HL-60 (cell line): Measurements from ENCODE around the gene RGP1.
A peak's percentile ranks its signal among the peaks of the same experiment; 100 is the strongest.

Experiments used
- DNase-seq, 2 experiments: peaks; one replicate each; pipeline ENCODE4 v3.0.0-alpha.2; 2010 to 2020; ENCODE audit warnings: low read depth in 1 of 2, low spot score in 1 of 2
- H3K27ac ChIP-seq: fragments of 250-450 bp; sonication (Bioruptor Pico); replicated peaks from 2 replicates; pipeline ENCODE4 v1.5.1; 2020; ENCODE audit warnings: mild to moderate bottlenecking, moderate library complexity
- H3K27me3 ChIP-seq: fragments of 250-450 bp; sonication (Bioruptor Pico); 2 replicates; pipeline ENCODE4 v1.5.1; 2021; ENCODE audit warnings: mild to moderate bottlenecking, moderate library complexity; ENCODE audit not compliant: insufficient read depth, poor library complexity, severe bottlenecking
- H3K4me3 ChIP-seq: replicated peaks from 2 replicates; pipeline ENCODE4 v1.5.1; 2011; ENCODE audit warnings: mild to moderate bottlenecking, control low read depth, low read length; ENCODE audit not compliant: insufficient read depth
- GABPA ChIP-seq: IDR thresholded peaks from 2 replicates; pipeline ENCODE4 v1.6.1; 2012; ENCODE audit warnings: low read depth
- POLR2AphosphoS5 ChIP-seq: IDR thresholded peaks from 2 replicates; pipeline ENCODE4 v1.6.1; 2012; ENCODE audit warnings: low read depth
- SPI1 ChIP-seq: IDR thresholded peaks from 2 replicates; pipeline ENCODE4 v1.6.1; 2012; ENCODE audit warnings: low read depth, mild to moderate bottlenecking, borderline replicate concordance
- TF ChIP-seq, protein P1 (sequence below): IDR thresholded peaks from 2 replicates; pipeline ENCODE4 v1.6.1; 2012; ENCODE audit warnings: low read depth; ENCODE audit not compliant: insufficient replicate concordance
- TF ChIP-seq, protein P2 (sequence below): IDR thresholded peaks from one replicate; pipeline ENCODE4 v1.5.1; 2011; ENCODE audit warnings: low read length, control low read depth, inconsistent platforms; ENCODE audit not compliant: insufficient read depth

RGP1 gene

DNA sequence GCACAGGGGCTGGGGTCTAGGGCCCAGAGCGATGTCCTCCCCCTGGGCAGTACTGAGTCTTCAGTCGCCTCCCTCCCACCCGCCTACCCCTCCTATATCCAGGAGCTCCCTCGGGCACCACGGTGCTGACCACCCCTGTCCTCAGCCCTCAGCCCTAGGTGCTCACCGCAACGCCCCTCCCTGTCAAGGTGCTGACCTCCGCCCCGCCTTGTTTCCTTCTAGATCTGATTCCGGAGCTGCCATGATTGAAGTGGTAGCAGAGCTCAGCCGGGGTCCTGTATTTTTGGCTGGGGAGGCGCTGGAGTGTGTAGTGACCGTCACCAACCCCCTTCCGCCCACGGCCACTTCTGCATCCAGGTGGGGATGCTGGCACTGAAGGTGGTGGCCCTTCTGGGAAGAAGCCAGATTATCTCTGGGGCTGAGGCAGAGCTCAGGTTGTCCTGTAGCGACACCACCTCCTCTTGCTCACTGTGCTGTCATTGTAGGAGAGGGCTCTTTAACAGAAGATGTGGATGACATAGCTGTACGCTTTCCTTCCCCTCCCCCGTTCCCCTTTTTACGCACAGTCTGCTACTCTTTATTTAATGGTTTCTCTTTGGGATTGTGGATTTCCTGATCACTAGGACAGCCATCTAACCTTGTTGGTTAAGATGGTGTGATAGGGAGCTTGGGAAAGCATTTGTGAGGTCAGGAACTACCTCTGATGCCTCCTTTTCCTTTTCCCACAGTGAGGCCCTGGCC lies 598 bp downstream of the RGP1 start:
- DNase-seq = no peak
- Histone ChIP-seq H3K27me3 (no peaks in the 10 kb centered on the region), H3K4me3 (peak overlapping the region; percentile 88), H3K27ac (peak overlapping the region; percentile 61)
- peak; percentile 29; the same call in 1 of the 2 replicates for TF ChIP-seq SPI1
- TF ChIP-seq, protein P1, sequence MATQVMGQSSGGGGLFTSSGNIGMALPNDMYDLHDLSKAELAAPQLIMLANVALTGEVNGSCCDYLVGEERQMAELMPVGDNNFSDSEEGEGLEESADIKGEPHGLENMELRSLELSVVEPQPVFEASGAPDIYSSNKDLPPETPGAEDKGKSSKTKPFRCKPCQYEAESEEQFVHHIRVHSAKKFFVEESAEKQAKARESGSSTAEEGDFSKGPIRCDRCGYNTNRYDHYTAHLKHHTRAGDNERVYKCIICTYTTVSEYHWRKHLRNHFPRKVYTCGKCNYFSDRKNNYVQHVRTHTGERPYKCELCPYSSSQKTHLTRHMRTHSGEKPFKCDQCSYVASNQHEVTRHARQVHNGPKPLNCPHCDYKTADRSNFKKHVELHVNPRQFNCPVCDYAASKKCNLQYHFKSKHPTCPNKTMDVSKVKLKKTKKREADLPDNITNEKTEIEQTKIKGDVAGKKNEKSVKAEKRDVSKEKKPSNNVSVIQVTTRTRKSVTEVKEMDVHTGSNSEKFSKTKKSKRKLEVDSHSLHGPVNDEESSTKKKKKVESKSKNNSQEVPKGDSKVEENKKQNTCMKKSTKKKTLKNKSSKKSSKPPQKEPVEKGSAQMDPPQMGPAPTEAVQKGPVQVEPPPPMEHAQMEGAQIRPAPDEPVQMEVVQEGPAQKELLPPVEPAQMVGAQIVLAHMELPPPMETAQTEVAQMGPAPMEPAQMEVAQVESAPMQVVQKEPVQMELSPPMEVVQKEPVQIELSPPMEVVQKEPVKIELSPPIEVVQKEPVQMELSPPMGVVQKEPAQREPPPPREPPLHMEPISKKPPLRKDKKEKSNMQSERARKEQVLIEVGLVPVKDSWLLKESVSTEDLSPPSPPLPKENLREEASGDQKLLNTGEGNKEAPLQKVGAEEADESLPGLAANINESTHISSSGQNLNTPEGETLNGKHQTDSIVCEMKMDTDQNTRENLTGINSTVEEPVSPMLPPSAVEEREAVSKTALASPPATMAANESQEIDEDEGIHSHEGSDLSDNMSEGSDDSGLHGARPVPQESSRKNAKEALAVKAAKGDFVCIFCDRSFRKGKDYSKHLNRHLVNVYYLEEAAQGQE = no peak

DNA sequence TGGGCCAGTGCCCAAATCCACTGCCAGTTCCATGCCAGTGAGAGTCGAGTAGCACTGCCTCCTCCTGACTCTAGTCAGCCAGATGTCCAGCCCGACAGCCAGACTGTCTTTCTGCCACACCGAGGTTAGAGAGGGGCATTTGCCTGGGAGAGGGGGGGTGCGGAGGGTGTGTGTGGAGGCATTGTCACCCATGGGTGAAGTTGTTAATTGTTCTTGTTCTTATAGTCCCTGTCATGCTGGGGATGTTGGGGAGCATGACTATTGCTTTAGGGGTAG lies 1.1 kb downstream of the RGP1 start:
- Histone ChIP-seq H3K4me3 (no peak overlapping the region), H3K27me3 (no peaks in the 10 kb centered on the region), H3K27ac (no peak overlapping the region)
- DNase-seq = no peak
- TF ChIP-seq, protein P2, sequence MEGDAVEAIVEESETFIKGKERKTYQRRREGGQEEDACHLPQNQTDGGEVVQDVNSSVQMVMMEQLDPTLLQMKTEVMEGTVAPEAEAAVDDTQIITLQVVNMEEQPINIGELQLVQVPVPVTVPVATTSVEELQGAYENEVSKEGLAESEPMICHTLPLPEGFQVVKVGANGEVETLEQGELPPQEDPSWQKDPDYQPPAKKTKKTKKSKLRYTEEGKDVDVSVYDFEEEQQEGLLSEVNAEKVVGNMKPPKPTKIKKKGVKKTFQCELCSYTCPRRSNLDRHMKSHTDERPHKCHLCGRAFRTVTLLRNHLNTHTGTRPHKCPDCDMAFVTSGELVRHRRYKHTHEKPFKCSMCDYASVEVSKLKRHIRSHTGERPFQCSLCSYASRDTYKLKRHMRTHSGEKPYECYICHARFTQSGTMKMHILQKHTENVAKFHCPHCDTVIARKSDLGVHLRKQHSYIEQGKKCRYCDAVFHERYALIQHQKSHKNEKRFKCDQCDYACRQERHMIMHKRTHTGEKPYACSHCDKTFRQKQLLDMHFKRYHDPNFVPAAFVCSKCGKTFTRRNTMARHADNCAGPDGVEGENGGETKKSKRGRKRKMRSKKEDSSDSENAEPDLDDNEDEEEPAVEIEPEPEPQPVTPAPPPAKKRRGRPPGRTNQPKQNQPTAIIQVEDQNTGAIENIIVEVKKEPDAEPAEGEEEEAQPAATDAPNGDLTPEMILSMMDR = no peak
- TF ChIP-seq GABPA = no peak
- TF ChIP-seq POLR2AphosphoS5 = no peak
- TF ChIP-seq, protein P1 = no peak
- no peak for TF ChIP-seq SPI1

DNA sequence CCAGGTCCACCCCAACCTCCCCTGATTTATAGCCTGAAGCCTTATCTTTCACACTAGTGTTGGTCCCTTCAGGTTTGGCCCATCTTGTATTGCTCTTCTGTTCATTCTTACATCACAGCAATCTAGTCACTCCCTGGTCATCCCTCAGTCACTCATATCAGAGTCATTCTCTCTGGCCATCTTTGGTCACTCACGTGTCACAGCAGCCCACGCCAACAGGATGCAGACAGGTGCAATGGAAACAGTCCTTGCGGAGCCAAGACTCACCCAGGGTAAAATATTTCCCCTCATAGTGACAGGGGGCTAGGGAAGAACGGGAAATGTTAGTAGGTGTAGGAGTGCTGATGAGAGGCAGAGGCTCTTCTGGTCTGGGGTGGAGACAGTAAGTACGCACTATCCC lies 4.4 kb downstream of the RGP1 start:
- no peak for TF ChIP-seq GABPA
- TF ChIP-seq, protein P2 = no peak
- no peak for TF ChIP-seq POLR2AphosphoS5
- no peak for TF ChIP-seq SPI1
- TF ChIP-seq, protein P1 = no peak
- H3K27ac ChIP-seq = no peak overlapping the region
- no peaks in the 10 kb centered on the region for H3K27me3 ChIP-seq
- no peak for DNase-seq
- no peak overlapping the region for H3K4me3 ChIP-seq

DNA sequence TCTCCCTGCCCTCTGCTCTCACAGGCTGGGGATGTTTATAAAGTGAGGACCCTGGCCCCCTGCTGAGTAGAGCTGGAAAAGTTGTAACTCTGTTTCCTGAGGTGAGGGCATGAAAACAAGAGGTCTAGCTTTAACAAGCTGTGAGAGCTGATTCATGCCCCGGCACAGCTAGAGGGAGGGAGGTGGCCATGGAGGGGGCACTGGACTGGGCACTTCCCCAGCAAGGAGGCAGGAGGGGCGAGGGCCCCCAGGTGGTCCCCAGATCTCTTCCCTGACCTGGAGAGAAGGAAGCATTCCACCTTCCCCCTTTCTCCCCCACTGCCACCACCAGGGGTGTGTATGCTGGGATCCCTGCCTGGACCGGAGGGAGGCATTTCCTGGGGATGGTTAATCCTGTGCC lies 5.2 kb downstream of the RGP1 start, which contains the start of gene MSMP:
Gene MSMP (minus strand): TSS at position 13 of the 400 bp plus-strand sequence. CDS start 147 bp downstream, outside the sequence.
- Histone ChIP-seq H3K27ac (no peak within 1 kb of the TSS), H3K4me3 (no peak within 1 kb of the TSS), H3K27me3 (no peaks in the 10 kb centered on the region)
- no peak for DNase-seq
- TF ChIP-seq, protein P2 = no peak
- TF ChIP-seq GABPA (no peak), POLR2AphosphoS5 (no peak), SPI1 (no peak)
- TF ChIP-seq, protein P1 = no peak
